Measurements from ENCODE around the gene TPPP.

Gene TPPP

DNA sequence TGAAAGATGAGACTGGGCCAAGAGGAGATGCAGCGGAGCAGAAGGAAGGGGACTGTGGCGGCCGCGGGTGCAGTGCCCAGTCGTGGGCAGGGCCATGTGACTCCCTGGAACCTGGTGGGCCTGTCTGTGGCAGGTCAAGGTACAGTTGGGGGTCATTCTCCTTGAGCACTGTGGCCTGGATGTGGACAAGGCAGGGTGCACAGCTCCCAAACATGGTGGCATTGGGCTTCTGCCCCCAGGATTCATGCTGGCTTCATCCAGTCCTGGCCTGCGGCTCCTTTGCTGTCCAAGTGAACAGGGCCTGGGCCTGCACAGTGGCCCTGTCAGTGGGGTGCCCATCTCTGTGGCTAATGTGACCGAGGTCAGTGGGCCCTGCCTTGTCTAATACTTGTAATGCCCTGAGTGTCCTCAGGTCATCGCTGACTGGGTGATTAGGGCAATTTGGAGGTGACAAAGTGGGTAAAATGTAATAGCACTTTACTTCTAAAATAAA, 41.1 kb downstream of the TPPP start:
- no peak for DNase-seq (ENCODE audit: low read depth)
- TF ChIP-seq, protein P1, sequence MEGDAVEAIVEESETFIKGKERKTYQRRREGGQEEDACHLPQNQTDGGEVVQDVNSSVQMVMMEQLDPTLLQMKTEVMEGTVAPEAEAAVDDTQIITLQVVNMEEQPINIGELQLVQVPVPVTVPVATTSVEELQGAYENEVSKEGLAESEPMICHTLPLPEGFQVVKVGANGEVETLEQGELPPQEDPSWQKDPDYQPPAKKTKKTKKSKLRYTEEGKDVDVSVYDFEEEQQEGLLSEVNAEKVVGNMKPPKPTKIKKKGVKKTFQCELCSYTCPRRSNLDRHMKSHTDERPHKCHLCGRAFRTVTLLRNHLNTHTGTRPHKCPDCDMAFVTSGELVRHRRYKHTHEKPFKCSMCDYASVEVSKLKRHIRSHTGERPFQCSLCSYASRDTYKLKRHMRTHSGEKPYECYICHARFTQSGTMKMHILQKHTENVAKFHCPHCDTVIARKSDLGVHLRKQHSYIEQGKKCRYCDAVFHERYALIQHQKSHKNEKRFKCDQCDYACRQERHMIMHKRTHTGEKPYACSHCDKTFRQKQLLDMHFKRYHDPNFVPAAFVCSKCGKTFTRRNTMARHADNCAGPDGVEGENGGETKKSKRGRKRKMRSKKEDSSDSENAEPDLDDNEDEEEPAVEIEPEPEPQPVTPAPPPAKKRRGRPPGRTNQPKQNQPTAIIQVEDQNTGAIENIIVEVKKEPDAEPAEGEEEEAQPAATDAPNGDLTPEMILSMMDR (conservative IDR thresholded peaks at IDR 0.05; ENCODE audit: low read depth, low read length) = no peak
- H3K4me3 ChIP-seq (ENCODE audit: low read depth, low read length) = no peak overlapping the region

DNA sequence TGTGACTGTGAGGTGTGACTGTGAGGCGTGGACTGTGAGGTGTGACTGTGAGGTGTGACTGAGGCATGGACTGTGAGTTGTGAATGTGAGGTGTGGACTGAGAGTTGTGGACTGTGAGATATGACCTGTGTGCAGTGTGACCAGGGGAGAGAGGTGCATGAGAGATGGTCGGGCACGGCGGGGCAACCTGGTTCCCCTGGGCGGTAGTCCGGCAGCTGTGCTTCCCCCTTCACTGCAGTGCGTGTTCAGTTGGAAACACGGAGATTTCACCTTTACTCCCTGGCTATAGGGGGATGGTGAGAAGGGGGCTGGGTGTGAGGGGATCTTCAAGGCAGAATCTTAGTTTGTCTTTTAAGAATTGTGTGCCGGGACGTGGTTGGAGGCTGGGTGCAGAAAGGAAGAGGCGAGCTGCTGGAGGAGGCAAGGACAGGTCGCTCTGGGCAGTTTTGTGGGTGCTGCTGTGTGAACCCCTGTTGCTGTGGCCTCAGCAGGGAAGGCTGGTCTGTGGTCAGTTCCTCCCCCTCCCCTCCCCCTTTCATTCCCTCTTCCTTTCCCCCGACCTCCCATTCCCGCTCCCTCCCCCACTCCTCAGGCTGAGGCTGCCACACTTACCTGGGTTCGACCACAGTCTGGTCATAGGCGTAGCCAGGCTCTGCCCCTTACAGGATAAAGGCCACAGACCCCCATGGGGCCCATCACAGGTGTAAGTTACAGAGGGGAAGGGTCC, 41.7 kb downstream of the TPPP start:
- H3K4me3 ChIP-seq (ENCODE audit: low read depth, low read length) = no peak overlapping the region
- TF ChIP-seq, protein P1 (conservative IDR thresholded peaks at IDR 0.05; ENCODE audit: low read depth, low read length) = no peak
- DNase-seq (ENCODE audit: low read depth) = no peak

DNA sequence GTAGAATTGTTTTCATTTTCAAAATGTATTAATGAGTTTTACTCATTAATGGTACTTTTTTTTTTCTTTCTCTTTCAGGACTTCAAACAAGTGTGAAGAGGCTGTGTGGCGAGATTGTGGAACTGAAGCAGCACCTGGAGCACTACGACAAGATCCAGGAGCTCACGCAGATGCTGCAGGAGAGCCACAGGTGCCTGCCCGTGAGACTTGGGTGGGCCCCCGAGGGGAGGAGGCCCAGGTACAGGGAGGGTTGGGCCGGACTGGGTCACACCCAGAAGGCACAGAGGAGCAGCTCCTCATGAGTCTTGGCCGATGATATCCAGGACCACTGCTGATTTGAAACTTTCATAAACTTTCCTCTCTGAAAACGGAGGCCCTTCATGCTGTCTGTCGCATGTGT, 45.4 kb downstream of the TPPP start:
- TF ChIP-seq, protein P1 (conservative IDR thresholded peaks at IDR 0.05; ENCODE audit: low read depth, low read length) = no peak
- DNase-seq (ENCODE audit: low read depth) = no peak
- H3K4me3 ChIP-seq (ENCODE audit: low read depth, low read length) = no peak overlapping the region

DNA sequence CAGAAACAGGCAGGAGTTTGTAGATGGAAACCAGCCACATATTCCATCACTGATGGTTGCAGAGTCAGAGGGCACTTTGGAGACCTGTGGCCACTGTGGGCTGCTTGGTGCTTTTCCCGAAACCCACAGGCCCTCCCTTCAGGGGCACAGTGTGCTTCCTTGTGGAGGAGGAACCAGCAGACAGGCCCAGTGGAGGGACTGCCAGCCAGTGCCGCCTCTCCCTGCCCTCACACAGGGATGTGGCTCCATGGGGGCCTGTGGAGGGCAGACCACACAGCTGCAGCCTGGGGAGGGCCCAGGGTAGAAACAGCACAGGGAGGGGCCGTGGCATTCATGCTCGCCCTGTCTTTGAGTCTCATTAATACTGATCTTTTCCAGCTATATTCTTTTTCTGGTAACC, 45.8 kb downstream of the TPPP start:
- TF ChIP-seq, protein P1 (conservative IDR thresholded peaks at IDR 0.05; ENCODE audit: low read depth, low read length) = no peak
- no peak overlapping the region for H3K4me3 ChIP-seq (ENCODE audit: low read depth, low read length)
- DNase-seq (ENCODE audit: low read depth) = no peak

DNA sequence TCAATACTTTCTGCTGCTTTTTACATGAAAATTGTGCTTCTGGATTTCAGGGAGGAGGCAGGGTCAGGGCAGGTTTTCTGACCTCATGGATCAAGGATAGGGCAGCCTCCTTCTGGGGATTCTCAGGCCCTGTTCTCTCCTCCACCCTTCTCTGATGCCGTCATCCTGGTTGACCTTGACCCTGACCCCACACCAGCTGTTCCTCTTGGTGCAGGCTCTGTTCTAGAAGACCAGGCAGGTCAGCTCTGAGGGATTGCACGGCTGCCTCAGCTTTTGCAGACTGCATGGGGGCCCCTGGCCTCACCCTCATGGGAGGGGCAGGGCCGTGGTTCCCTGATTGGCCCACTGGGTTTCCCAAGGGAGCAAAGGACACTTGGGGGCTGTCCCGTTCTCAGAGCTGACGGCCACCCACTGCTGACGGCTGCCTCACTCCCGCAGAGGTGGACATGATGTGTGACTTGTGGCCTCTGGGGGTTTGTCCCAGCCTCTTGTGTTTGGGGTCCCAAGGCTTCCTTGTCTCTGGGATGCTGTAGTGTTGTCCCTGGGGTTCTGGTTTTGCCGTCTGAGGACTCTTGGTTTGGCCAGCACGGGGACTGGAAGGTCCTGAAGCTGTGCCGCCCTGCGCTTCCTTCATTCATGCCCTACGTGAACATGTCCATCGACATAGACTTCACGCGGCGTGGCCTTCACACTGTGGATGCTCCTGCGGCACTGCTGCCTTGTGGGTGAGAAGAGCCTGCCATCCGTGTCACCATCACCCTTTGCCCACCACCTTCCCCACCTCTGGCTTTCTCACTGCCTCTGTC, 46.6 kb downstream of the TPPP start:
- TF ChIP-seq, protein P1 (conservative IDR thresholded peaks at IDR 0.05; ENCODE audit: low read depth, low read length) = no peak
- no peak overlapping the region for H3K4me3 ChIP-seq (ENCODE audit: low read depth, low read length)
- DNase-seq (ENCODE audit: low read depth) = no peak

DNA sequence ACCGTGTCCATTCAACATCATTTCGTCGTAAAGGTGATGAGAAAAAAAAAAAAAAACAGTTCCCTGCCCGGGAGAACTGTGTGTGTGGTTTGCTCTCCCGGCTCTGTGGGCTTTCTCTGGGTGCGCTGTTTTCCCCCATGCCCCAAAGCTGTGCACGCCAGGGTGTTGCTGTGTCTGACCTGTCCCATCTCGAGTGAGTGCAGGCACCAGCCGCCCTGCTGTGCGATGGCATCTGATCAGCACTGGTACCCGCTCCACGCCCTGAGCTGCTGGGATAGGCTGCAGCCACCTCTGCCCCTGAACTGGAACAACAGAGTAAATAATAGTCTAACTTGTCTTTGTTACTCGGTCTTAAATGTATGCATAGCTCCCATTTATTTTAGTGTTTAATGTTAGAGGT, 47.7 kb downstream of the TPPP start:
- TF ChIP-seq, protein P1 (conservative IDR thresholded peaks at IDR 0.05; ENCODE audit: low read depth, low read length) = no peak
- DNase-seq (ENCODE audit: low read depth) = no peak
- H3K4me3 ChIP-seq (ENCODE audit: low read depth, low read length) = no peak overlapping the region
